ENCODE measurements around the gene PPP1R37. TPM values are rescaled to one million over a fixed set of nuclear protein-coding genes. Genes with fewer than 3 reads are reported as not detected.
A peak's percentile ranks its signal among the peaks of the same experiment; 100 is the strongest.

PPP1R37 gene
- total RNA-seq, 1 donor = 53.6 TPM

DNA sequence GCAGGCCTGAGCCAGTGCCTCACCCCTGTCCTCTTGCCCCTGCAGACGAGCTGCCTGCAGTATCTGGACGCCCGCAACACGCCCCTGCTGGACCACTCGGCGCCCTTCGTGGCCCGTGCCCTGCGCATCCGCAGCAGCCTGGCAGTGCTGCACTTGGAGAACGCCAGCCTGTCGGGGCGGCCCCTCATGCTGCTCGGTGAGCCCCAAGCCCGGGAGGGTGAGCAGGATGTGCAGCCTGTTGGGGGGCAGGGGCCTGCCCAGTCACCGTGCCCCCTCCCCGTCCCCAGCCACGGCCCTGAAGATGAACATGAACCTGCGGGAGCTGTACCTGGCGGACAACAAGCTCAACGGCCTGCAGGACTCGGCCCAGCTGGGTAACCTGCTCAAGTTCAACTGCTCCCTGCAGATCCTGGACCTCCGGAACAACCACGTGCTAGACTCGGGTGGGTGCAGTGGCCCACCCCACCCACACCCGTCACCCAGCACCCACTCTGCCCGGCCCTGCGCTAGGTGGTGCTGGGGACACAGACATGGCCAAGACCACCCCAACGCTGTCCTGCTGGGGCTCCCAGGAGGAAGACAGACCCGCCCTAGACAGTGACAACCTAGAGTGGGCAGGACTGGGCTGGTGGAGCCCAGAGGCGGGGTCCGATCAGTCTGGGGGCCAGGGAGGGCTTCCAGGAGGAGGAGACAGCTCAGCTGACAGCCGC, 49.2 kb downstream of the PPP1R37 start:
- H3K4me2 ChIP-seq (ENCODE audit: insufficient read depth, low read length) = no peak overlapping the region

DNA sequence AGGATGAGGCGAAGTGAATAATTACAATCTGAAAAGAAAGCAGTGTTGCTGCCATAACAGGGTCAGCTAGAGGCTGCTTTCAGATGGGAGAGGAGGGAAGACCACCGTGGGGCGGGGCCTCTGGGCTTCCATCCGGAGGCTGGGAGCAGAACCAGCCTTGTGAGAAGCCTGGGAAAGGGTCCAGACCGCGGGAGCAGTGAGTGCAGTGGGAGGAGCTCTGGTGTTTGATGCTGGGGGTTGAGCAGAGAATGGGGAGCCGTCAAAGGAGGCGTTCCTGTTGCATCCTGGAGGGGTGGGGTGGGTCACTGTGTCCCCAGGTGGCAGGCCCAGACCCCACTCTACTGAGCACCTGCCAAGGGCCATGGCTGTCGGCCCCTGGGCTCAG, 49.7 kb downstream of the PPP1R37 start:
- H3K79me2 ChIP-seq (ENCODE audit: insufficient read depth, low read length) = peaks cover 18% of the 10 kb centered on the region
- peaks cover 20% of the 10 kb centered on the region for H3K36me3 ChIP-seq (ENCODE audit: insufficient read depth, low read length)
- TF ChIP-seq, protein P1, sequence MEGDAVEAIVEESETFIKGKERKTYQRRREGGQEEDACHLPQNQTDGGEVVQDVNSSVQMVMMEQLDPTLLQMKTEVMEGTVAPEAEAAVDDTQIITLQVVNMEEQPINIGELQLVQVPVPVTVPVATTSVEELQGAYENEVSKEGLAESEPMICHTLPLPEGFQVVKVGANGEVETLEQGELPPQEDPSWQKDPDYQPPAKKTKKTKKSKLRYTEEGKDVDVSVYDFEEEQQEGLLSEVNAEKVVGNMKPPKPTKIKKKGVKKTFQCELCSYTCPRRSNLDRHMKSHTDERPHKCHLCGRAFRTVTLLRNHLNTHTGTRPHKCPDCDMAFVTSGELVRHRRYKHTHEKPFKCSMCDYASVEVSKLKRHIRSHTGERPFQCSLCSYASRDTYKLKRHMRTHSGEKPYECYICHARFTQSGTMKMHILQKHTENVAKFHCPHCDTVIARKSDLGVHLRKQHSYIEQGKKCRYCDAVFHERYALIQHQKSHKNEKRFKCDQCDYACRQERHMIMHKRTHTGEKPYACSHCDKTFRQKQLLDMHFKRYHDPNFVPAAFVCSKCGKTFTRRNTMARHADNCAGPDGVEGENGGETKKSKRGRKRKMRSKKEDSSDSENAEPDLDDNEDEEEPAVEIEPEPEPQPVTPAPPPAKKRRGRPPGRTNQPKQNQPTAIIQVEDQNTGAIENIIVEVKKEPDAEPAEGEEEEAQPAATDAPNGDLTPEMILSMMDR (IDR thresholded peaks at IDR 0.05; ENCODE audit: extremely low read depth, low read depth, low read length) = no peak
- no peaks in the 10 kb centered on the region for H3K4me1 ChIP-seq (ENCODE audit: insufficient read depth, low read length)
- H3K4me3 ChIP-seq (ENCODE audit: insufficient read depth, low read length) = no peak overlapping the region
- peaks cover 10% of the 10 kb centered on the region for H4K20me1 ChIP-seq (ENCODE audit: insufficient read depth, low read length)
- DNase-seq (ENCODE audit: insufficient read length, low spot score, missing footprints) = peak; percentile 90
- no peak overlapping the region for H2AFZ ChIP-seq (ENCODE audit: low read length)
- H3K27ac ChIP-seq (ENCODE audit: low read depth, low read length) = no peak overlapping the region
- H3K27me3 ChIP-seq (ENCODE audit: insufficient read depth, low read length) = no peaks in the 10 kb centered on the region
- H3K4me2 ChIP-seq (ENCODE audit: insufficient read depth, low read length) = no peak overlapping the region
- no peaks in the 10 kb centered on the region for H3K9me3 ChIP-seq (ENCODE audit: low read depth, low read length)

More for the DNA sequence above, 49.2 kb downstream of the PPP1R37 start:
- no peak overlapping the region for H2AFZ ChIP-seq (ENCODE audit: low read length)
- no peak overlapping the region for H3K4me3 ChIP-seq (ENCODE audit: insufficient read depth, low read length)
- no peaks in the 10 kb centered on the region for H3K9me3 ChIP-seq (ENCODE audit: low read depth, low read length)
- peak; percentile 75 for DNase-seq (ENCODE audit: insufficient read length, low spot score, missing footprints)
- no peaks in the 10 kb centered on the region for H3K27me3 ChIP-seq (ENCODE audit: insufficient read depth, low read length)
- H3K27ac ChIP-seq (ENCODE audit: low read depth, low read length) = no peak overlapping the region
- peaks cover 15% of the 10 kb centered on the region for H4K20me1 ChIP-seq (ENCODE audit: insufficient read depth, low read length)
- H3K36me3 ChIP-seq (ENCODE audit: insufficient read depth, low read length) = peaks cover 19% of the 10 kb centered on the region
- peaks cover 24% of the 10 kb centered on the region for H3K79me2 ChIP-seq (ENCODE audit: insufficient read depth, low read length)
- no peaks in the 10 kb centered on the region for H3K4me1 ChIP-seq (ENCODE audit: insufficient read depth, low read length)
- TF ChIP-seq, protein P1 (IDR thresholded peaks at IDR 0.05; ENCODE audit: extremely low read depth, low read depth, low read length) = no peak

DNA sequence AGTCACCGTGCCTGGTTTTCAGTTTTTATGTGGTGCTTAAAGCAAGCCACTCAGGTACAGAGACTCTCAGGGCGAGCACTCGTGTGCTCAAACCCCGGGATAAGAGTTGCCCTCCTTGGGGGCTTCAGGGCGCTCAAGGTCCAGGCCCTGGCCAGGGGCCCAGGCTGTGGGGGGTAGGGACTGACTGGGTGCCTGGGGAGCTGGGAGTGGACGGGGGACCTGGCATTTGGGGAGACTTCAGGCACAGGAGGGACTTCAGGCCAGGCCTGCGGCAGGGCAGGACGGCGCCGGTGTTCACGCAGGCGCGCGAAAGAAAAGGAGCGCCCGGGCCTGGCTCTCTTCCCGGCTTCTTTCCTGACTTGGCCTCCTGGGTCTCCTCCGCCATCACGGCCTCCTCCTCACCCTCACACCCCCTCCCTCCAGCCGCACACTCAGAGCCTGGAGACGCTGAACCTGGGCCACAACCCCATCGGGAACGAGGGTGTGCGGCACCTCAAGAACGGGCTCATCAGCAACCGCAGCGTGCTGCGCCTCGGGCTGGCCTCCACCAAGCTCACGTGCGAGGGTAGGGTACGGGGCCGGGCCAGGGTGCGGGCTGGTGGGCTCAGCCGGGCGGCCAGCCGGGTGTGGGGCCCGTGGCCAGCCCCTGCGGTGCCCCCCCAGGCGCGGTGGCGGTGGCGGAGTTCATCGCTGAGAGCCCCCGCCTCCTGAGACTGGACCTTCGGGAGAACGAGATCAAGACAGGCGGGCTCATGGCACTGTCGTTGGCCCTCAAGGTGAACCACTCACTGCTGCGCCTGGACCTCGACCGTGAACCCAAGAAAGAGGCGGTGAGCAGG, 51.7 kb downstream of the PPP1R37 start:
- Histone ChIP-seq H2AFZ (ENCODE audit: low read length) (no peak overlapping the region), H3K9me3 (ENCODE audit: low read depth, low read length) (no peaks in the 10 kb centered on the region), H3K4me1 (ENCODE audit: insufficient read depth, low read length) (no peaks in the 10 kb centered on the region), H3K27ac (ENCODE audit: low read depth, low read length) (no peak overlapping the region), H3K27me3 (ENCODE audit: insufficient read depth, low read length) (no peaks in the 10 kb centered on the region), H3K4me2 (ENCODE audit: insufficient read depth, low read length) (no peak overlapping the region), H3K79me2 (ENCODE audit: insufficient read depth, low read length) (peaks cover 5% of the 10 kb centered on the region), H3K36me3 (ENCODE audit: insufficient read depth, low read length) (peaks cover 20% of the 10 kb centered on the region), H4K20me1 (ENCODE audit: insufficient read depth, low read length) (peaks cover 5% of the 10 kb centered on the region), H3K4me3 (ENCODE audit: insufficient read depth, low read length) (no peak overlapping the region)
- DNase-seq (ENCODE audit: insufficient read length, low spot score, missing footprints) = peak; percentile 59
- TF ChIP-seq, protein P1 (IDR thresholded peaks at IDR 0.05; ENCODE audit: extremely low read depth, low read depth, low read length) = no peak

Measured in osteoblast (primary cell).